GM10266 (cell line): ENCODE results near the gene SLCO1B1.
A peak's percentile ranks its signal among the peaks of the same experiment; 100 is the strongest.
"Not testable (repeated sequence)": the region's sequence is repeated elsewhere in the genome, so short reads cannot be mapped to it uniquely, and the experiment has no call there.

Experiments used
- DNase-seq: peaks from one replicate; pipeline ENCODE4 v3.0.0; 2012; ENCODE audit errors: extremely low spot score
- CTCF ChIP-seq: IDR thresholded peaks from 2 replicates; pipeline ENCODE4 v1.5.1; 2012; ENCODE audit warnings: mild to moderate bottlenecking, low read depth; ENCODE audit not compliant: control insufficient read depth, insufficient read depth; ENCODE audit errors: missing control alignments

SLCO1B1 gene

DNA sequence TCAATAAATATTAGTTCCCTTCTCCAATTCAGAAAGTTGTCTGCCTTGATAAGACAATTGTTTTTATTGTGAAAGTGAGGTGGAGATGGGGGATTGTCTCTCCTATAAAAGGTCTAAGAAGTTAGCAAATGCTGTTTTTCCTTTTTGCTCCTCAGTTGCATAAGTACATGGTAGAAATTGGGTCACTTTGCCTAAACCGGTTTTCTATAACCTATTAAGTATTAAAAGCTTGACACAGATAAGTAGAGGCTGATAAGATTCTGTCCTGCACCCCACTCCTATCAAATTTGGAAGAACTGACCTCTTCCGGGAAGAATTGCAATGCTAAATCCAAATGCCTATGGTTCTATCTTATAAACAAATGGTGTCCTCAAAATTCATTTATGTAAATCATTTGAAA lies 7.0 kb downstream of the SLCO1B1 start:
- TF ChIP-seq CTCF: no peak
- DNase-seq: no peak

DNA sequence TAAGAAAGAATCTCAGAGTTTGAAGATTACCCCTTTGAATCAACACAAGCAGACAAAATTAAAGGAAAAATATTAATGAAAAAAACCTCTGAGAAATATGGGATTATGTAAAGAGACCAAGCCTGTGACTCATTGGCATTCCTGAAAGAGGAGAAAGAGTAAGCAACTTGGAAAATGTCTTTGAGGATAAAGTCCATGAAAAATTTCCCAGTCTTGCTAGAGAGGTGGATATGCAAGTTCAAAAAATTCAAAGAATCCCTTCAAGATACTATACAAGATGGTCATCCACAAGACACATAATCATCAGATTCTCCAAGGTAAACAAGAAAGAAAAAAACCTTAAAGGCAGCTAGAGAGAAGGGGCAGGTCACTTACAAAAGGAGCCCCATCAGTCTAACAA lies 13.3 kb downstream of the SLCO1B1 start:
- DNase-seq: no peak
- TF ChIP-seq CTCF: no peak

- not testable (repeated sequence) for DNase-seq
These were observed 18.9 kb downstream of the SLCO1B1 start for GRCh38 chr12:21149861-21150260.

DNA sequence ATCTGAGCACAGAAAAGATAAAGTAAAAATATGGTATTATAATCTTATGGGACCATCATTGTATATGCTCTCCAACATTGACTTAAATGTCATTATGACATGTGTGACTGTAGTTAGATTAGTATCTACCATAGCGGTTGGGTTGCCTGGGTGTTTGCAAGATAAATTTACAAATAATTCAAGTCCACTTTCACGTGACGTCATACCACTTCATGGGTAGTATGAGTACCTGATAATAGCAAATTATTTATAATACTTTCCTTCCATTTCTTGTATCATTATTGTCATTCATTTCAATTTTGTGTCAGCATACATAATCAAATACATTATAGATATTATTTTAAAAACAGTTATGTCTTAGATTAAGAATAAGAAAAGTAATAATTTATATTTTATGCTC lies 20.2 kb downstream of the SLCO1B1 start:
- DNase-seq: no peak
- no peak for TF ChIP-seq CTCF

DNA sequence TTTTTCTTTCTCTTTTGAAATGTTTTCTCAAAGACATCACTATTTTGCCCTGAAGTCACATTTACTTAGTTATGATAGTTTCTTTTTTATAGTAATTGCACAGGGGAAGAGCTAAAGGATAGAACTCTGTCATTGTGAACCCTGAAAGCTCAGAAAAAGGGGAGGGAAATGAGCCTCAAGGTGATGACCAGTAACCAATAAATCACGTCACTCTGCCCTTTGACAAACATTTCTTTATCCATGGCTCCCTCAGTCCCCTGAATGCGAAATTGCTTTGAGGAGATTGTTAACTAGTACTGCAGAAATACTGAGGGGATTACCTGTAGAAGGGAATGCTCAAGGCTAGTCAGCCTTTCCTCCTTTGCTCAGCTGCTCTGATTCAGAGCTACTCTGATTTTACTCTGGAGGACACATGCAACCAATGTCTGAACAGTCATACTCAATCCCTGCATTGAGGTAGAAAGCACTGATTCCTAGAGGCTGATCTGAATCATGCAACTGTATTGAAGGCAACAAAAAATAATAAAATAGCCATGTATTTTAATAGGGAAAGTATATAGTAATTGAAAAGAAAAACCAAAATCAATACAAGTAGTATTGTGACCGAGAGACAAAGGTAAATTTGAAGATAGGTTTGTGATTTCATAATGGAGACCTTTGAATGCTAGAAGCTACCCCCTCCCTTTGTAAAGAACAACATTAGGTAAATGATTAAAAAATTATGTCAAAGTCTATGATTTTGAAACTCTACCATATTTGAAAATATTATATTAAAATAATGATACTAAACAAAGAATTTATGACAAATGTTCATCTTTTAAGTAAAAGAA lies 24.7 kb downstream of the SLCO1B1 start:
- no peak for TF ChIP-seq CTCF
- DNase-seq: no peak

- TF ChIP-seq CTCF: no peak
- no peak for DNase-seq
These were observed 34.1 kb downstream of the SLCO1B1 start for GRCh38 chr12:21165048-21165447.

- peak; percentile 12 for DNase-seq
- peak; percentile 80 for TF ChIP-seq CTCF
These were observed 39.0 kb downstream of the SLCO1B1 start for GRCh38 chr12:21169878-21170472.
